T-cell (primary cell): ENCODE data around the gene ZNG1C. TPM values are rescaled to one million over a fixed set of nuclear protein-coding genes. Genes with fewer than 3 reads are reported as not detected.
"Not testable (repeated sequence)": the region's sequence is repeated elsewhere in the genome, so short reads cannot be mapped to it uniquely, and the experiment has no call there.

Source experiments
- ATAC-seq, 4 experiments: fragments of 200-7000 bp in 3 of 4; fragments of 150-1000 bp in 1 of 4; cut with Tn5 transposase; replicated peaks in 1 of 4; 1 replicate in 3 of 4; 2 replicates in 1 of 4; pipeline ENCODE4 v1.10.0; 2021; ENCODE audit warnings: moderate library complexity in 3 of 4, mild to moderate bottlenecking in 2 of 4, moderate number of reproducible peaks in 1 of 4
- CTCF ChIA-PET, 2 donors: fragments of 300-600 bp; sonication (Branson Sonifier 250); formaldehyde crosslinking; loops; one replicate each; lab custom pipeline; 2022; ENCODE audit warnings: antibody characterized with exemption in 2 of 2; lab: Charles Lee
- POLR2A ChIA-PET, 2 donors: fragments of 300-600 bp; sonication (Branson Sonifier 250); formaldehyde crosslinking; loops; one replicate each; lab custom pipeline; 2022; ENCODE audit warnings: antibody characterized with exemption in 2 of 2; lab: Charles Lee
- DNase-seq, 35 experiments: peaks; one replicate each; pipeline versions ENCODE4 v3.0.0 to v3.0.0-alpha.2; 2013 to 2023
- H3K27ac ChIP-seq: one replicate; pipeline ENCODE4 v1.5.1; 2013; ENCODE audit warnings: low read length
- H3K27me3 ChIP-seq, 2 experiments: replicated peaks in 1 of 2; 1 replicate in 1 of 2; 2 replicates in 1 of 2; pipeline versions ENCODE4 v1.6.1 to v1.7.0; 2013; ENCODE audit warnings: low read length in 1 of 2, mixed read lengths in 1 of 2; ENCODE audit not compliant: control insufficient read depth in 2 of 2, insufficient read depth in 2 of 2; ENCODE audit errors: extremely low read depth in 1 of 2
- H3K36me3 ChIP-seq, 2 donors: 1 replicate in 1 of 2; 2 replicates in 1 of 2; pipeline versions ENCODE4 v1.6.1 to v1.7.0; 2013; ENCODE audit warnings: low read length in 1 of 2; ENCODE audit not compliant: control insufficient read depth in 2 of 2, insufficient read depth in 1 of 2; ENCODE audit errors: extremely low read depth in 1 of 2
- H3K4me1 ChIP-seq, 2 experiments: 1 replicate in 1 of 2; 2 replicates in 1 of 2; pipeline versions ENCODE4 v1.6.1 to v1.7.0; 2013; ENCODE audit warnings: low read length in 2 of 2, mixed read lengths in 1 of 2; ENCODE audit not compliant: insufficient read depth in 2 of 2, control insufficient read depth in 1 of 2; ENCODE audit errors: extremely low read depth in 1 of 2
- H3K4me3 ChIP-seq, 2 donors: 1 replicate in 1 of 2; 2 replicates in 1 of 2; pipeline versions ENCODE4 v1.5.1 to v1.7.0; 2013; ENCODE audit warnings: mild to moderate bottlenecking in 2 of 2, low read length in 1 of 2, moderate library complexity in 1 of 2; ENCODE audit not compliant: control insufficient read depth in 1 of 2; ENCODE audit errors: extremely low read depth in 1 of 2
- H3K9me3 ChIP-seq: 2 replicates; pipeline ENCODE4 v1.7.0; 2013
- H3K27ac Mint-ChIP-seq, 2 donors: one replicate each; pipeline ENCODE4 v1.8.0; 2020 to 2021; ENCODE audit warnings: mild to moderate bottlenecking in 2 of 2, mixed read lengths in 2 of 2
- H3K27me3 Mint-ChIP-seq, 2 donors: one replicate each; pipeline ENCODE4 v1.8.0; 2021 to 2022; ENCODE audit warnings: mixed read lengths in 2 of 2
- H3K36me3 Mint-ChIP-seq: one replicate; pipeline ENCODE4 v1.8.0; 2021; ENCODE audit warnings: mixed read lengths
- H3K4me1 Mint-ChIP-seq, 3 donors: one replicate each; pipeline ENCODE4 v1.8.0; 2020 to 2022; ENCODE audit warnings: mixed read lengths in 3 of 3, mild to moderate bottlenecking in 1 of 3
- H3K4me3 Mint-ChIP-seq, 3 donors: one replicate each; pipeline ENCODE4 v1.8.0; 2020 to 2022; ENCODE audit warnings: mild to moderate bottlenecking in 3 of 3, mixed read lengths in 3 of 3, moderate library complexity in 3 of 3
- H3K9me3 Mint-ChIP-seq, 3 donors: one replicate each; pipeline ENCODE4 v1.8.0; 2020 to 2022; ENCODE audit warnings: mixed read lengths in 3 of 3
- WGBS: methylation state at CpG from one replicate; pipeline ENCODE4 v1.1.5; 2013; ENCODE audit warnings: missing lambda C conversion rate; ENCODE audit not compliant: insufficient coverage; 5-methylcytosine and 5-hydroxymethylcytosine counted together
- total RNA-seq, 35 experiments: library from RNA in 6 of 35; stranded (reverse) in 6 of 35; fragments of 120-200 nt in 1 of 35; gene quantifications; one replicate each; pipeline versions ENCODE4 v1.2.1 to v1.2.4 and lab custom pipeline; 2013 to 2026

The ZNG1C gene
- total RNA-seq, 5 donors from 2014 or later (not counting 1 experiment from before 2014, with no cell fraction given), result 26.9 to 38.2 (median 32.5) TPM

DNA sequence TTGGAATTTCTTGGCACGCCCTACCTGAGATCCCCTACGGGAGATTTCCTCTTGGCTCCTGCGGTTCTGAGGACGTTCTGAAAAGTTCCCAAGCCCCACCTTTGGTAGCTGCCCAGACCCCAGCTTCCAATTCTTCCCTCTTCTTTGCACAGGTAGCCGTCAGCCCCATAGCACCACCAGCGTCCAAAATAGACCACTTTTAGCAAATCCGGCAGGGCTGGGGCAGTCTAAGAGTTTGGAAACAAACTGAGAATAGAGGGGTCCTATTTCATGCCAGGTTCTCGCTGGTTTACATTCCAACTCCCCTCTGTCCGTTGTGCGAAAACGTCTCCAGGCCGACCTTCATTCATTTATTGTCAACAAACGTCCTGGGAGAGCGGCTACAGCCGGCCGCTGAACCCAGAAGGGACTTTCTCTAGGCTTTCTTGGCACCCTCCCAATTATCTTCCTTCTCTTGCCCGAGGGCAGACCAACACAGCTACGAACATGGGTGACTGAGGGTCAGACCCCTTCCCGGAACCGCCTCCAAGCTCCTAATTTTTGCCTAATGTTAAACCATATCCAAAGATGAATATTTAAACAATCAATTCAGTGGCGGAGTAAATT, 64.0 kb downstream of the ZNG1C start:
- H3K9me3 Mint-ChIP-seq, ATAC-seq, H3K9me3 ChIP-seq, H3K27ac Mint-ChIP-seq, POLR2A ChIA-PET, CTCF ChIA-PET, H3K4me1 ChIP-seq, H3K4me3 ChIP-seq, H3K27me3 Mint-ChIP-seq, H3K36me3 ChIP-seq, DNase-seq, H3K27ac ChIP-seq, H3K4me1 Mint-ChIP-seq, H3K4me3 Mint-ChIP-seq, H3K36me3 Mint-ChIP-seq, H3K27me3 ChIP-seq: not testable (repeated sequence)
- WGBS, result no CpG with 5 or more reads among the region's 21 CpGs

DNA sequence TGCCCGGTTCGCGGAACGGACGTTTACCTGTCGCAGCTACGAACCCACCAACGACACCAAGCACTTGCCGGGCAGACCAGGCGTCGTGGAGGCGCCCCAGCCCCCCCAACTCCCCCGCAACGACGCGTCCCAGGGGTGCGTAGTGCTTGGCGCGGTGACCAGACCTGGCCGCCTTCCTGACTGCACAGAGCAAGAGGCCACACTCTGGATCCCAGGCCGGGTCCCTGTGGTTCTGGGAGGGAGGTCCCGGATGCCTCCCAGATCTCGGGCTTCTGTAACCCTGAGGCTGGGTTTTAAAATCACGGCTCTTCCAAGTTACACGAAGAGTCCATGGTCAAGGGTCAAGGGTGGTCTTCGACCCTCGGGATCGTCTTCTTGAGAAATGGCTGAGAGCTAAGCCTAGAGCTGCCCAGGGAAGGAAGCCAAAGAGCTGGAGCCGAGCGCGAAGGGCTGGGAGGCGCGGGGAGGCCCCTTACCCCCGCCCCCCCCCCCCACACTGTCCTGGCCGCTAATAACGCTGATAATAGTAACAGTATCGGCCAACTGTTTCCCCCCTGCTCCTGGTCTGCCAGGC, 64.7 kb downstream of the ZNG1C start:
- H3K36me3 ChIP-seq, H3K27me3 Mint-ChIP-seq, H3K4me1 Mint-ChIP-seq, H3K36me3 Mint-ChIP-seq, H3K9me3 Mint-ChIP-seq, ATAC-seq, H3K9me3 ChIP-seq, DNase-seq, CTCF ChIA-PET, H3K4me3 ChIP-seq, POLR2A ChIA-PET, H3K4me1 ChIP-seq, H3K4me3 Mint-ChIP-seq, H3K27me3 ChIP-seq, H3K27ac Mint-ChIP-seq, H3K27ac ChIP-seq: not testable (repeated sequence)
- 42% methylated on average over 4 of the region's 37 CpGs for whole genome bisulfite sequencing

DNA sequence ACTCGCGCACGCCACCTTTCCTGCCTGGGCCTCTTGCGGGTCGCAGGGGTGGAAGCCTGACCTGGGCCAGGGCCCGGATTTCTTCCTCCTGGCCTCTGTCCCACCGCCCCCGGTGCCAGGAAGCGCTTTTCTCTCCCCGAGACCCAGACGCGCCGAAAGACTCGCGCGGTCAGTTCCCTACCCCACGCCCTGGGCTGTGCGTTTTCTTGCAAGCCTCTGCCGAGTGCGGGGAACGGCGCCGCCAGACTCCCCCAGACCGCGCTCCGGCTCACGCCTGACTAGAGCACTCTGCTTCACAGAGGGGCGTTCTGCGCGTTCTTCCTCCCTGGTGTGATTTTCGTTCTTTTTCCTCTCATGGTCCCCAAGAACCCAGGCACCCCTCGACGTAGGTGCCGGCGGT, 65.3 kb downstream of the ZNG1C start:
- H3K27ac Mint-ChIP-seq, H3K27ac ChIP-seq, H3K4me3 Mint-ChIP-seq, H3K4me3 ChIP-seq, H3K27me3 ChIP-seq, H3K9me3 ChIP-seq, H3K36me3 ChIP-seq, DNase-seq, POLR2A ChIA-PET, H3K9me3 Mint-ChIP-seq, H3K4me1 Mint-ChIP-seq, H3K27me3 Mint-ChIP-seq, H3K4me1 ChIP-seq, H3K36me3 Mint-ChIP-seq, CTCF ChIA-PET: not testable (repeated sequence)
- WGBS, result no CpG with 5 or more reads among the region's 35 CpGs
- ATAC-seq, result peak in 2 of 4 experiments; percentile 7 to 24

DNA sequence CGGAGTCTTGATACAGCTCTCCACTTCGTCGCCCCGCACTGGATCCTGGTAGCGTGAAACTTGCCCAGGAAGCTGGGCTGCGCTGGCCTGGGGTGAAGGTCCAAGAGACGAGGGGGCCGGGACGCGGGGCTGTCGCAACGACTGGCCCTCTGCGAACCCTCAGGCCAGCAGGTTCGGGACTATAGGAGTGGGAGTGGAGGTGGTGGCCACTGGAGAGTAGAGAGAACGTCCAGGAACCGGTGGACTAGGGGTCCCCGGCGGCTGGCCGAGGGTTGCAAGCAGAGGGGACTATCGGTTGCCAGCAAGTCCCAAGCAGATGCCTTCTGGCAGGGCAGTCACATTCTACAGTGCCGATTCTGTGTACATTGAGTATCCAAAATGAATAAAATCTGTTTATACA, 65.9 kb downstream of the ZNG1C start:
- POLR2A ChIA-PET, DNase-seq, H3K9me3 Mint-ChIP-seq, H3K27ac Mint-ChIP-seq, H3K36me3 Mint-ChIP-seq, H3K27me3 Mint-ChIP-seq, H3K9me3 ChIP-seq, H3K27me3 ChIP-seq, H3K4me1 ChIP-seq, H3K4me3 Mint-ChIP-seq, H3K36me3 ChIP-seq, CTCF ChIA-PET, H3K4me1 Mint-ChIP-seq, H3K27ac ChIP-seq, H3K4me3 ChIP-seq: not testable (repeated sequence)
- peak in 1 of 4 experiments; percentile 38 for ATAC-seq
- 53% methylated on average over 7 of the region's 21 CpGs for WGBS

DNA sequence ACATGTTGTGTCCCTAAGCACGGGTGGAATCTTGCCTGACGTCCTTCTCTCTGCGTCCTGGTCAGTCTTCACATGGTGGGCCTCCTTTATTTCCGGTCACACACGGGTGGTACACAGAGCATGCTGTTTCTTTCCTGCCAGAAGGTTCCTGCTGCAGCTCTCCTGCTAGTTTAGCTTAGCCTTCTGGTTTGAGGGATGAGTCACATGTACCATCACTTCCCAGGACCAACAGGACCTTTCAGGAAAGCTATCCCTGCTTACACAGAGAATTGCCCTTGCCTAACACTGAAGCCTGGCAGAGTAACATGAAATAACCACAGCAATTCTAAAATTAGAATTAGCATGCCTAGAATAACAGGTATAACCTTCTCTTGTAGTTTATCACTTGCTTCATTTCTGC, 69.4 kb downstream of the ZNG1C start:
- H3K27ac ChIP-seq, H3K27ac Mint-ChIP-seq, H3K36me3 ChIP-seq, POLR2A ChIA-PET, H3K4me3 Mint-ChIP-seq, H3K9me3 ChIP-seq, DNase-seq, ATAC-seq, H3K9me3 Mint-ChIP-seq, H3K27me3 ChIP-seq, H3K4me1 Mint-ChIP-seq, H3K4me1 ChIP-seq, H3K27me3 Mint-ChIP-seq, CTCF ChIA-PET, H3K36me3 Mint-ChIP-seq, H3K4me3 ChIP-seq: not testable (repeated sequence)
- whole genome bisulfite sequencing, result no CpG with 5 or more reads among the region's 5 CpGs

DNA sequence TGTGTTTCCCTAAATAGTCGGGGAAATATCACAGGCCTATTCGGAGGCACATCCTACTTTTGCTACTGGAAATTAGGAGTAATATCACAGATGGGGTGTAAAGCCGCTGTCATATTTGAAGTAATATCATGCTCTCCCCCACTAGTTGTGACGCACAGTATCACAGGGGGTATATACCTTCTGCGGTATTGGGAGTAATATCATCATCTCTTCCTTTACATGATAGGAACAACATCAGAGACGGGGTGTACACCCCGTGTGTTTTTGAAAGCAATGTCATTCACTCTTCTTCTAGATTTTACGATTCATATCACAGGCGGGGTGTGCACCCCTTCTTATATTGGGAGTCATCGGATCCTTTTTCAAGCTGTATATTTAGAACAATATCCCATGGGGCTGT, 76.4 kb downstream of the ZNG1C start:
- H3K27ac ChIP-seq, H3K27ac Mint-ChIP-seq, H3K27me3 ChIP-seq, H3K36me3 Mint-ChIP-seq, H3K9me3 Mint-ChIP-seq, H3K36me3 ChIP-seq, H3K4me1 Mint-ChIP-seq, CTCF ChIA-PET, H3K27me3 Mint-ChIP-seq, H3K4me1 ChIP-seq, H3K9me3 ChIP-seq, POLR2A ChIA-PET, H3K4me3 ChIP-seq, H3K4me3 Mint-ChIP-seq, DNase-seq: not testable (repeated sequence)
- peak in 2 of 4 experiments; percentile 28 to 37 for ATAC-seq
- no CpG with 5 or more reads among the region's 10 CpGs for WGBS

DNA sequence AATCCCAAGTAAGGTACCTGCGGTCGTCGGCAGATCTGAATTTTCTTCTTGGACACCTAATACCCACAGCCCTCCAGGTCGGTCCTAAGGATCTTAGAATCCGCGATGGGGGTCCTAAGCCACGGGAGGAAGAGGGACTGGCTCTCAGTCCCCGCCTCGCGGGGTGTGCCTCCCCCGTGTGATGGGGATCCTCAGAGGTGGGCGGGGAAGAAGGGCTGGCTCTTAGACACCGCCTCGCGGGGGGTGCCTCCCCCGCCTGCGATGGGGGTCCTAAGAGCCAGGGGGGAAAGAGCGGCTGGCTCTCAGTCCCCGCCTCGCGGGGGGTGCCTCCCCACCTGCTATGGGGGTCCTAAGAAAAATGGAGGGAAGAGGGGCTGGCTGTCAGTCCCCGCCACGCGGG, 82.0 kb downstream of the ZNG1C start:
- DNase-seq, POLR2A ChIA-PET, H3K27me3 Mint-ChIP-seq, H3K4me1 ChIP-seq, H3K9me3 Mint-ChIP-seq, H3K4me1 Mint-ChIP-seq, H3K27me3 ChIP-seq, H3K36me3 ChIP-seq, H3K9me3 ChIP-seq, H3K4me3 Mint-ChIP-seq, CTCF ChIA-PET, H3K4me3 ChIP-seq, H3K27ac Mint-ChIP-seq, H3K36me3 Mint-ChIP-seq, H3K27ac ChIP-seq: not testable (repeated sequence)
- WGBS, result no CpG with 5 or more reads among the region's 24 CpGs
- peak in 1 of 4 experiments; percentile 20 for ATAC-seq
